ENCODE results near the gene CTXND2.

CTXND2 gene

GRCh38 chr1:150906813-150907212 lies 19.9 kb downstream of the CTXND2 start:
- TF ChIP-seq TAF1 (IDR thresholded peaks at IDR 0.05; ENCODE audit: low read depth) (no peak), RAD21 (IDR thresholded peaks at IDR 0.05; ENCODE audit: low read depth) (no peak), EGR1 (IDR thresholded peaks at IDR 0.05) (no peak), MAX (IDR thresholded peaks at IDR 0.05) (no peak), YY1 (IDR thresholded peaks at IDR 0.05; ENCODE audit: low read depth) (no peak), CEBPB (IDR thresholded peaks at IDR 0.05) (no peak), REST (IDR thresholded peaks at IDR 0.05; ENCODE audit: low read depth) (no peak), CREB1 (IDR thresholded peaks at IDR 0.05; ENCODE audit: low read depth) (no peak), FOXM1 (IDR thresholded peaks at IDR 0.05; ENCODE audit: borderline replicate concordance, low read depth) (no peak), NFIC (IDR thresholded peaks at IDR 0.05) (no peak), EP300 (IDR thresholded peaks at IDR 0.05; ENCODE audit: borderline replicate concordance) (no peak)

- TF ChIP-seq TAF1 (IDR thresholded peaks at IDR 0.05; ENCODE audit: low read depth) (no peak), REST (IDR thresholded peaks at IDR 0.05; ENCODE audit: low read depth) (no peak), FOXM1 (IDR thresholded peaks at IDR 0.05; ENCODE audit: borderline replicate concordance, low read depth) (no peak), TEAD4 (IDR thresholded peaks at IDR 0.05) (no peak), CEBPB (IDR thresholded peaks at IDR 0.05) (no peak), EGR1 (IDR thresholded peaks at IDR 0.05) (no peak), ZBTB7A (IDR thresholded peaks at IDR 0.05; ENCODE audit: low read depth) (no peak), USF1 (IDR thresholded peaks at IDR 0.05) (no peak), MAX (IDR thresholded peaks at IDR 0.05) (no peak), NFIC (IDR thresholded peaks at IDR 0.05) (no peak), TCF12 (IDR thresholded peaks at IDR 0.05; ENCODE audit: low read depth) (no peak), CREB1 (IDR thresholded peaks at IDR 0.05; ENCODE audit: low read depth) (no peak), YY1 (IDR thresholded peaks at IDR 0.05; ENCODE audit: low read depth) (no peak), RAD21 (IDR thresholded peaks at IDR 0.05; ENCODE audit: low read depth) (no peak), EP300 (IDR thresholded peaks at IDR 0.05; ENCODE audit: borderline replicate concordance) (no peak)
These were observed 22.7 kb downstream of the CTXND2 start for GRCh38 chr1:150909585-150910180.

- TF ChIP-seq NFIC (IDR thresholded peaks at IDR 0.05) (no peak), RAD21 (IDR thresholded peaks at IDR 0.05; ENCODE audit: low read depth) (no peak), MAX (IDR thresholded peaks at IDR 0.05) (no peak), TCF12 (IDR thresholded peaks at IDR 0.05; ENCODE audit: low read depth) (no peak), YY1 (IDR thresholded peaks at IDR 0.05; ENCODE audit: low read depth) (no peak), TAF1 (IDR thresholded peaks at IDR 0.05; ENCODE audit: low read depth) (no peak)
These were observed 25.7 kb downstream of the CTXND2 start for GRCh38 chr1:150912623-150913022.

GRCh38 chr1:150917387-150917786 lies 30.5 kb downstream of the CTXND2 start:
- no peak for TF ChIP-seq REST (IDR thresholded peaks at IDR 0.05; ENCODE audit: low read depth)
- TF ChIP-seq USF1 (IDR thresholded peaks at IDR 0.05), result no peak
- TF ChIP-seq EP300 (IDR thresholded peaks at IDR 0.05; ENCODE audit: borderline replicate concordance), result no peak
- TF ChIP-seq ZBTB7A (IDR thresholded peaks at IDR 0.05; ENCODE audit: low read depth), result no peak
- TF ChIP-seq NFIC (IDR thresholded peaks at IDR 0.05), result no peak
- TF ChIP-seq FOXM1 (IDR thresholded peaks at IDR 0.05; ENCODE audit: borderline replicate concordance, low read depth), result no peak
- no peak for TF ChIP-seq CEBPB (IDR thresholded peaks at IDR 0.05)
- no peak for TF ChIP-seq EGR1 (IDR thresholded peaks at IDR 0.05)
- no peak for TF ChIP-seq CREB1 (IDR thresholded peaks at IDR 0.05; ENCODE audit: low read depth)
- TF ChIP-seq TCF12 (IDR thresholded peaks at IDR 0.05; ENCODE audit: low read depth), result no peak
- no peak for TF ChIP-seq TAF1 (IDR thresholded peaks at IDR 0.05; ENCODE audit: low read depth)
- no peak for TF ChIP-seq YY1 (IDR thresholded peaks at IDR 0.05; ENCODE audit: low read depth)
- TF ChIP-seq TEAD4 (IDR thresholded peaks at IDR 0.05), result no peak
- TF ChIP-seq RAD21 (IDR thresholded peaks at IDR 0.05; ENCODE audit: low read depth), result no peak
- no peak for TF ChIP-seq MAX (IDR thresholded peaks at IDR 0.05)

Measured in Ishikawa (cell line).